MM.1S (cell line): ENCODE data around the gene HLA-DPA1.

Source experiments
- DNase-seq: peaks from one replicate; pipeline ENCODE4 v3.0.0-alpha.2; 2015
- H2AFZ ChIP-seq: fragments of 300-600 bp; sonication (generic); 2 replicates; pipeline ENCODE4 v1.6.0; 2016; ENCODE audit warnings: antibody characterized with exemption, low read length
- H3F3A ChIP-seq: fragments of 300-600 bp; sonication (generic); 2 replicates; pipeline ENCODE4 v1.6.1; 2016; ENCODE audit warnings: mild to moderate bottlenecking, antibody characterized with exemption, low read length, moderate library complexity, mixed read lengths; ENCODE audit not compliant: insufficient read depth
- H3K27ac ChIP-seq: fragments of 300-600 bp; sonication (generic); 2 replicates; pipeline ENCODE4 v1.5.1; 2016; ENCODE audit warnings: mild to moderate bottlenecking, low read length
- H3K27me3 ChIP-seq: fragments of 300-600 bp; sonication (generic); replicated peaks from 2 replicates; pipeline ENCODE4 v1.6.0; 2016; ENCODE audit warnings: low read length; ENCODE audit not compliant: insufficient read depth
- H3K36me3 ChIP-seq: fragments of 300-600 bp; sonication (generic); replicated peaks from 2 replicates; pipeline ENCODE4 v1.6.1; 2016; ENCODE audit warnings: mild to moderate bottlenecking, low read length, mixed read lengths; ENCODE audit not compliant: insufficient read depth
- H3K4me1 ChIP-seq: fragments of 300-600 bp; sonication (generic); 2 replicates; pipeline ENCODE4 v1.6.1; 2016; ENCODE audit warnings: low read length, mixed read lengths
- H3K4me2 ChIP-seq: fragments of 300-600 bp; sonication (generic); 2 replicates; pipeline ENCODE4 v1.6.0; 2016; ENCODE audit warnings: low read depth, low read length
- H3K4me3 ChIP-seq: fragments of 300-600 bp; sonication (generic); 2 replicates; pipeline ENCODE4 v1.5.1; 2016; ENCODE audit warnings: low read length, mixed read lengths
- H3K79me2 ChIP-seq: fragments of 300-600 bp; sonication (generic); 2 replicates; pipeline ENCODE4 v1.6.1; 2016; ENCODE audit warnings: mixed run types, low read length, mixed read lengths
- H3K9ac ChIP-seq: fragments of 300-600 bp; sonication (generic); 2 replicates; pipeline ENCODE4 v1.6.1; 2016; ENCODE audit warnings: low read length, mixed read lengths
- H3K9me2 ChIP-seq: fragments of 300-600 bp; sonication (generic); replicated peaks from 2 replicates; pipeline ENCODE4 v1.6.1; 2016; ENCODE audit warnings: mild to moderate bottlenecking, low read length, mixed read lengths; ENCODE audit not compliant: insufficient read depth
- H3K9me3 ChIP-seq: fragments of 300-600 bp; sonication (generic); replicated peaks from 2 replicates; pipeline ENCODE4 v1.6.1; 2016; ENCODE audit warnings: mild to moderate bottlenecking, low read length, mixed read lengths; ENCODE audit not compliant: insufficient read depth
- H4K20me1 ChIP-seq: fragments of 300-600 bp; sonication (generic); 2 replicates; pipeline ENCODE4 v1.6.1; 2016; ENCODE audit warnings: mild to moderate bottlenecking, low read length, moderate library complexity, mixed read lengths; ENCODE audit not compliant: insufficient read depth
- CTCF ChIP-seq: fragments of 300-600 bp; sonication (generic); IDR thresholded peaks from 2 replicates; pipeline ENCODE4 v1.5.1; 2016; ENCODE audit warnings: antibody characterized with exemption, low read length, mixed read lengths
- EZH2 ChIP-seq: fragments of 300-600 bp; sonication (generic); optimal IDR thresholded peaks from 2 replicates; pipeline ENCODE3; 2017; ENCODE audit warnings: low read depth, mild to moderate bottlenecking, antibody characterized with exemption, low read length, mixed read lengths
- EZH2phosphoT487 ChIP-seq: fragments of 300-600 bp; sonication (generic); IDR thresholded peaks from 2 replicates; pipeline ENCODE4 v1.6.1; 2018; ENCODE audit warnings: antibody characterized with exemption, low read length

HLA-DPA1 gene

GRCh38 chr6:33118525-33119123 is 45.2 kb upstream of the HLA-DPA1 start:
- no peak overlapping the region for H3K9ac ChIP-seq

GRCh38 chr6:33117811-33118277 is 44.4 kb upstream of the HLA-DPA1 start:
- H3K9ac ChIP-seq = no peak overlapping the region
- no peak overlapping the region for H3K27ac ChIP-seq

More at GRCh38 chr6:33118525-33119123, 45.2 kb upstream of the HLA-DPA1 start:
- H3F3A ChIP-seq = no peaks in the 10 kb centered on the region
- TF ChIP-seq EZH2phosphoT487 (no peak), CTCF (peak; percentile 68)
- H3K4me2 ChIP-seq = no peak overlapping the region
- no peaks in the 10 kb centered on the region for H3K9me3 ChIP-seq
- no peak overlapping the region for H3K27ac ChIP-seq
- H3K9me2 ChIP-seq = no peaks in the 10 kb centered on the region
- H2AFZ ChIP-seq = no peak overlapping the region
- H3K79me2 ChIP-seq = no peaks in the 10 kb centered on the region
- H3K36me3 ChIP-seq = no peaks in the 10 kb centered on the region
- H4K20me1 ChIP-seq = no peaks in the 10 kb centered on the region
- peaks cover 51% of the 10 kb centered on the region for H3K27me3 ChIP-seq
- DNase-seq = peak; percentile 68
- 0 out of 2 replicates have a peak, but pooled peaks cover 4% of the 10 kb centered on the region for H3K4me1 ChIP-seq
- H3K4me3 ChIP-seq = no peak overlapping the region

GRCh38 chr6:33116841-33117711 is 43.6 kb upstream of the HLA-DPA1 start:
- Histone ChIP-seq H3K79me2 (no peaks in the 10 kb centered on the region), H3K9me2 (no peaks in the 10 kb centered on the region), H3K9ac (no peak overlapping the region), H3K27me3 (peaks cover 47% of the 10 kb centered on the region), H3K36me3 (no peaks in the 10 kb centered on the region), H3F3A (no peaks in the 10 kb centered on the region), H4K20me1 (no peaks in the 10 kb centered on the region), H3K4me3 (no peak overlapping the region), H3K4me2 (no peak overlapping the region), H3K9me3 (no peaks in the 10 kb centered on the region), H2AFZ (no peak overlapping the region), H3K4me1 (no peaks in the 10 kb centered on the region), H3K27ac (no peak overlapping the region)
- TF ChIP-seq CTCF = no peak
- no peak for DNase-seq

More at GRCh38 chr6:33117811-33118277, 44.4 kb upstream of the HLA-DPA1 start:
- no peaks in the 10 kb centered on the region for H3F3A ChIP-seq
- TF ChIP-seq EZH2phosphoT487 = no peak
- no peak for TF ChIP-seq EZH2
- no peak for TF ChIP-seq CTCF
- no peaks in the 10 kb centered on the region for H4K20me1 ChIP-seq
- no peak overlapping the region for H3K4me3 ChIP-seq
- H3K79me2 ChIP-seq = no peaks in the 10 kb centered on the region
- no peak overlapping the region for H2AFZ ChIP-seq
- H3K9me3 ChIP-seq = no peaks in the 10 kb centered on the region
- peaks cover 47% of the 10 kb centered on the region for H3K27me3 ChIP-seq
- no peaks in the 10 kb centered on the region for H3K36me3 ChIP-seq
- H3K4me1 ChIP-seq = no peaks in the 10 kb centered on the region
- no peaks in the 10 kb centered on the region for H3K9me2 ChIP-seq
- no peak overlapping the region for H3K4me2 ChIP-seq
- DNase-seq = no peak
